Subcutaneous adipose tissue (tissue), 4 donors: ENCODE results near the gene MMS22L. TPM values are rescaled to one million over a fixed set of nuclear protein-coding genes. Genes with fewer than 3 reads are reported as not detected.

Experiments used
- total RNA-seq, 4 donors: library from RNA; depleted of rRNA; stranded (reverse); fragments of >200 nt; gene quantifications; one replicate each; pipeline ENCODE4 v1.1.0, GENCODE V29; 2016
- TF ChIP-seq, protein P1 (sequence below): fragments of 450-650 bp; IDR thresholded peaks from one replicate; pipeline ENCODE4 v1.5.1; 2016; ENCODE audit warnings: low read depth, mild to moderate bottlenecking, control low read depth, antibody characterized with exemption, moderate library complexity

Gene MMS22L
- total RNA-seq, 4 donors from 2014 or later: 5.1 to 9.3 (median 5.4) TPM

DNA sequence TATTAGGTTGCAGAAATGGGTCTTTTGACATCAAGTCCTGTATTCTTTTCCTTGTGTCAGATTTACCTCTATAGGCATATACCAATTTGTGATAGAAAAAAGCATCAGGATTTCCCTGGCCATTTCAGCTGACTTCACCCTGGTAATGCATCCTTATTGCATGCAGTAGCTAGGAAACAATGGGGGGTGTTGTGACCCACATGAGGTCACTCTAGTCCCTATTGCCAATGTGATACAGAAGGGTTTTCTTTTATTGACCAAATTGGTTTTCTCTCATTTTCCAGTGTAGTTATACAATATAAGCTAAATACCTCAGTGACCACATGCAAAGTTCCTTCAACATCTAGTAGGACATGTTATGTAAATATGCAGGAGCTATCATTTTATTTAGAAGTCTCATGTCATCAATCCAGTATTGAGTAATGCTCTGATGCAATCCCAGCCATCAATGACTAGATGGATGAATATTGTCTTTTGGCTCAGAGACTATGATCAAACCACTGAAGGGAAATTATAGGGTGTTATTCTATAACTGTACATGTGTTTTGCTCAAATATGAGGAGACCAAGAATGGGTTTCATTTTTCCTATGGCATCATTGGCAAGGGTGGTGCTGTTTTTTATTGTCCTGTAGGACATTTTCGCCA, 180.7 kb downstream of the MMS22L start:
- TF ChIP-seq, protein P1, sequence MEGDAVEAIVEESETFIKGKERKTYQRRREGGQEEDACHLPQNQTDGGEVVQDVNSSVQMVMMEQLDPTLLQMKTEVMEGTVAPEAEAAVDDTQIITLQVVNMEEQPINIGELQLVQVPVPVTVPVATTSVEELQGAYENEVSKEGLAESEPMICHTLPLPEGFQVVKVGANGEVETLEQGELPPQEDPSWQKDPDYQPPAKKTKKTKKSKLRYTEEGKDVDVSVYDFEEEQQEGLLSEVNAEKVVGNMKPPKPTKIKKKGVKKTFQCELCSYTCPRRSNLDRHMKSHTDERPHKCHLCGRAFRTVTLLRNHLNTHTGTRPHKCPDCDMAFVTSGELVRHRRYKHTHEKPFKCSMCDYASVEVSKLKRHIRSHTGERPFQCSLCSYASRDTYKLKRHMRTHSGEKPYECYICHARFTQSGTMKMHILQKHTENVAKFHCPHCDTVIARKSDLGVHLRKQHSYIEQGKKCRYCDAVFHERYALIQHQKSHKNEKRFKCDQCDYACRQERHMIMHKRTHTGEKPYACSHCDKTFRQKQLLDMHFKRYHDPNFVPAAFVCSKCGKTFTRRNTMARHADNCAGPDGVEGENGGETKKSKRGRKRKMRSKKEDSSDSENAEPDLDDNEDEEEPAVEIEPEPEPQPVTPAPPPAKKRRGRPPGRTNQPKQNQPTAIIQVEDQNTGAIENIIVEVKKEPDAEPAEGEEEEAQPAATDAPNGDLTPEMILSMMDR: no peak

DNA sequence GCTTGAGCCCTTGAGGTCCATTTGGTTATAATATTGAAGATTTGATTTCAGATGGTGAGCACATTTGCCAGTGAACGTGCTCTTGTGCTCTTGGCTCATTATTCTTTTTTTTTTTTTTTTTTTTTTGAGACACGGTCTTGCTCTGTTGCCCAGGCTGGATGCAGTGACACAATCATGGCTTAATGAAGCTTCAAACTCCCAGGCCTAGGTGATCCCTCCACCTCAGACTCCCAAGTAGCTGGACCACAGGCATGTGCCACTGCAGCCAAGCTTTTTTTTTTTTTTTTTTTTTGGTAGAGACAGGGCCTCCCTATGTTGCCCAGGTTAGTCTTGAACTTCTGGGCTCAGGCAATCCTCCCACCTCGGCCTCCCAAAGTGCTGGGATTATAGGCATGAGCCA, 182.3 kb downstream of the MMS22L start:
- TF ChIP-seq, protein P1: no peak

DNA sequence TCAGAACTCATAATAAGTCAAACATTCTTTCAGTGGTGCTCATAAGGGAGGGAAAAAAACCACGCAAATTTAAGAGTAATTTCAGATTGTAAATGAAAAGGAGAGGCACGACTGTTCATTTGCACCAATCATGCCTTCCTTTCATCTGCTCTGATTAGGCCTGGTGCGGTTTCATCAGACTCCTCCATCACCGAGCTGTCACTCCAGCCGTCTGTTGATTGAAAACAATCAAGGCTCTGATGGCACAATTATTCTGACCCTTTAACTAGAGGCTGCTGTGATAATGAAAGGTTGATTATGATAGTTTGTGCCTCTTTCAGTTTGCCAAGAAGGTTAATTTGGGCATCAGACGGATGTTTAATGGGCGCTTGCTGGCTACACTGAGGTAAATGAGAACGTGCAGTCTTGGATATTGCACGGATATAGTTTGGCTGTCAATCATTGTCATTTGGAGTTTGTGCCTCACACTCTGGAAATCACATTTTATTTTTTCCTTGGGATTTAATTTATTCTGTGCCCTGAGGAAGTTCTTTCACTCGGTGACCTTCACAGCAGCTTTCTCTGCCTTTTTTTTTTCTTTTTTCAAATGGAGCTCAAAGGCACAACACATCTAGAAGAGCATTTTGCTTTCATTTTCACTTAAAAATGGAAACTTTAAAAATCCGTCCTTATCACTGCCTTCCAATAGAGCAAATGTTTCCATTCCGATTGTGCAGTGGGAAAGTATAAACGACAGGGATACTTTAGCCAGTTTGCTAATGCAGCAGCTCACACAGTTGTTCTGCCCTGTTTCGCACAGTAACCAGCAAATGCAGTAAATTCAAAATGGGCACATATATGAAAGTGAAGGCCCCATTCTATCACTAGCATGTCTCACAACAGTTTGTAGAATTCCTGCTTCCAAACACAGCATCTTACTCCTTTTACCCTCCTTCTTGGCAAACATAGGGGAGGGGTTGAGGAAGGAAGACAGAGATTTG, 185.7 kb downstream of the MMS22L start:
- TF ChIP-seq, protein P1: no peak

DNA sequence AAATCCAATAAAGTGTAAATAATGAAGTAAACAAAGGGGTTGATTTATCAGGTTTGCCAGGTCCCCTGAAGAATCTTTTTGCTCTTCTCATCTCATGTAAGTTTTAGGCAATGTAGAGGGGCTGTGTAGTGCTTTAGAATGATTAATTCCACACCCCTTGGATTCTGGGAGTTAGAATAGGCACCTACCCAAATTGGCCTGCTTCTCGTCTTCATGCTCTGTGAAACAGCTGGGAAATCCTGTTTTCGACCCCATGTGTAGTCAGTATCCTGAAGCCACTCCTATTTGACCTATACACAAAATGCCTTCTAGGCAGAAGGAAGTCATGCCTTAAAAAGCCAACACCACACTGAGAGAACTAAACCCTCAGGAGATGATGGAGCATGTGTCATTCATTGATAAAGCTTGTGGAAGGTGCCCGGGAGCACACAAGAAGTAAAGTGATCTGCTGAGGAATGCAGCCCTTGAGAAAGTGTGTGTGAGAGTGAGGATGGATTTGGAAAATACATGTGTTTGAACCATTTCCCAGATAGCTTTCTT, 187.6 kb downstream of the MMS22L start:
- TF ChIP-seq, protein P1: no peak

DNA sequence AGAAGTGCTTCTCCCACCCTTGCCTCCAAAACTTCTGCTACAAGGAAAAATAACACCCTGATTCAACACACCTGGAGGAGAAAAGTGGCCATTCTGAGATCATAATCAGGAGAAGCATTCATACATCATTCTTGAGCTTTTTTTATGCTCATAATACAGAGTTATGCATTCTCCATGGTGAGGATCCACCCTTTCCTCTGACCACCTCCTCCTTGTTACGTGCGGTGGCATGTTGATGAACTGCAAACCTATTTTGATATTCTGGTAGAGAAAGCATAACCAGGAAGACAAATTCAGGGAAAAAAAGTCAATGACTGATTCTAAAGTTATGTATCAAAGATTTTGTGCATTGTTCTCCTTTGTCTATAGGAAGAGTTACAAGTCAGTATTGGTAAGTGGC, 188.6 kb downstream of the MMS22L start:
- TF ChIP-seq, protein P1: no peak

DNA sequence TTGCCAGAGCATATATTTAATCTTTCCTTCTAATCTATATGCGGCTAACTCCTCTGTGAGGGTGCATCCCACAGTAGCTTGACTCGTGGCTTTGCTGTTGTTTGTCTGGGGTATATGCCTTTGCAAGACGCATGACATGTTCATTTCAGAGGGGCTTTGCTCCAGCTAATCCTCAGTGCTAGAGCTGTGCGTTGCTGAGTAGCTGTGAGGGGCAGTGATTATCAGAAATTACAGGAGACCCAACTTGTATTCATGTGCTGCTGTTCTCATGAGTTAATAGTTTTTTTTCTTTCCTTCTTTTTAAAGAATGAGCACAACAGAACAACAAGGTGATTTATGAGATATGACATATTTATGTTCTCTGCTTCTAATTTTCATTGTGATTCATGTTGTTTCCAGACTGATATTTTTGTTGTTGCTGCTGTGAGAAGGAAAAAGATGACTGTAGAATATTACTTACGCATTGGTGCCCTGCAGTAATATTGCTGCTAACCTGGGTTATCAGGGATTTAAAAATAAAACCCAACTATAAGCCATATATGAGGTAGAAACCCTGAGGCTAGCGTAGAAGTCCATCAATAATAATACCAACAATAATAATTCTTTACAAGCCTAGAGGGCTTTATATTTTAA, 190.2 kb downstream of the MMS22L start:
- TF ChIP-seq, protein P1: no peak
